HG02943 (cell line): ENCODE results near the gene ERMAP.
A peak's percentile ranks its signal among the peaks of the same experiment; 100 is the strongest.

Experiments used
- ATAC-seq: cut with Tn5 transposase; IDR thresholded peaks from one replicate; pipeline ENCODE4 v1.9.1; 2021; ENCODE audit warnings: mild to moderate bottlenecking, low read depth, moderate library complexity; ENCODE audit not compliant: unreplicated experiment

ERMAP gene

GRCh38 chr1:42816585-42817439 lies at the start of gene ERMAP, which contains the start of gene SVBP:
Gene ERMAP, plus strand, starts transcription at chr1:42817122. Its CDS starts 13,327 bp downstream, at chr1:42830449.
Gene SVBP, minus strand, starts transcription at chr1:42817397. Its CDS starts 853 bp downstream, at chr1:42816544.
- peak; percentile 75 for ATAC-seq

GRCh38 chr1:42767510-42768000 lies 49.4 kb upstream of the ERMAP start:
- ATAC-seq: peak; percentile 31

GRCh38 chr1:42768172-42768571 lies 48.8 kb upstream of the ERMAP start:
- no peak for ATAC-seq

- ATAC-seq: no peak
Measured at GRCh38 chr1:42769811-42770210, 47.1 kb upstream of the ERMAP start.

- no peak for ATAC-seq
Measured at GRCh38 chr1:42773420-42773819, 43.5 kb upstream of the ERMAP start.

GRCh38 chr1:42774928-42775526 lies 41.9 kb upstream of the ERMAP start:
- no peak for ATAC-seq

GRCh38 chr1:42776502-42776901 lies 40.4 kb upstream of the ERMAP start:
- no peak for ATAC-seq

- ATAC-seq: no peak
Measured at GRCh38 chr1:42777852-42778251, 39.1 kb upstream of the ERMAP start.

- no peak for ATAC-seq
Measured at GRCh38 chr1:42779725-42780124, 37.2 kb upstream of the ERMAP start.

- ATAC-seq: no peak
Measured at GRCh38 chr1:42780176-42780575, 36.7 kb upstream of the ERMAP start.

- no peak for ATAC-seq
Measured at GRCh38 chr1:42783092-42783491, 33.8 kb upstream of the ERMAP start.

- no peak for ATAC-seq
Measured at GRCh38 chr1:42784547-42784945, 32.4 kb upstream of the ERMAP start.

GRCh38 chr1:42784946-42785693 lies 31.8 kb upstream of the ERMAP start, which contains the start of gene TMEM269:
Gene TMEM269, plus strand, starts transcription at chr1:42784991. Its CDS starts 4,903 bp downstream, at chr1:42789894.
- ATAC-seq: no peak

- ATAC-seq: no peak
Measured at GRCh38 chr1:42786097-42786496, 30.8 kb upstream of the ERMAP start.

- ATAC-seq: no peak
Measured at GRCh38 chr1:42788021-42788420, 28.9 kb upstream of the ERMAP start.

- ATAC-seq: no peak
Measured at GRCh38 chr1:42793824-42794223, 23.1 kb upstream of the ERMAP start.

GRCh38 chr1:42797414-42797813 lies 19.5 kb upstream of the ERMAP start:
- ATAC-seq: no peak

- ATAC-seq: no peak
Measured at GRCh38 chr1:42797979-42798378, 18.9 kb upstream of the ERMAP start.

- ATAC-seq: no peak
Measured at GRCh38 chr1:42801832-42802473, 15.0 kb upstream of the ERMAP start.

GRCh38 chr1:42806171-42806570 lies 10.8 kb upstream of the ERMAP start:
- ATAC-seq: no peak
